HG02642 (cell line): ENCODE results near the gene TIMM23.
"Not testable (repeated sequence)": the region's sequence is repeated elsewhere in the genome, so short reads cannot be mapped to it uniquely, and the experiment has no call there.

Experiments
- ATAC-seq: cut with Tn5 transposase; IDR thresholded peaks from one replicate; pipeline ENCODE4 v1.9.1; 2021; ENCODE audit warnings: mild to moderate bottlenecking; ENCODE audit not compliant: unreplicated experiment, poor library complexity

Gene TIMM23

DNA sequence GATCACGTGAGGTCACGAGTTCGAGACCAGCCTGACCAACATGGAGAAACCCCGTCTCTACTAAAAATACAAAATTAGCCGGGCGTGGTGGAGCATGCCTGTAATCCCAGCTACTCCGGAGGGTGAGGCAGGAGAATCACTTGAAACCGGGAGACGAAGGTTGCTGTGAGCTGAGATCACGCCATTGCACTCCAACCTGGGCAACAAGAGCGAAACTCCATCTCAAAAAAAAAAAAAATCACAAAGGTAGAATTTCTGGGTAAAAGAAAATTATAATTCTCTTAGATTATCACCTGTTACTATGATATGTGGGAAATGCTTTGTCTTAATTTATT is 77.2 kb downstream of the TIMM23 start:
- not testable (repeated sequence) for ATAC-seq

- no peak for ATAC-seq
Measured at GRCh38 chr10:46050941-46051623, 78.8 kb downstream of the TIMM23 start.

- ATAC-seq, result no peak
Measured at GRCh38 chr10:46052057-46052790, 79.9 kb downstream of the TIMM23 start.

- no peak for ATAC-seq
Measured at GRCh38 chr10:46052791-46053375, 80.6 kb downstream of the TIMM23 start.
